IMR-90 (cell line): ENCODE measurements around the gene MTHFD2L. TPM values are rescaled to one million over a fixed set of nuclear protein-coding genes. Genes with fewer than 3 reads are reported as not detected.

Source experiments
- ATAC-seq: fragments of 200-7000 bp; cut with Tn5 transposase; 2 replicates; pipeline ENCODE4 v1.9.1; 2020; ENCODE audit warnings: low read depth, mild to moderate bottlenecking, moderate library complexity
- BruUV-seq: library from RNA; stranded (reverse); fragments of 400-500 nt; replicated peaks from 2 replicates; lab custom pipeline; 2021; lab: Mats Ljungman, UMichigan
- CTCF ChIA-PET: fragments of 300-600 bp; formaldehyde crosslinking; extraction: SDS; loops from one replicate; lab custom pipeline; 2021; ENCODE audit warnings: antibody characterized with exemption; lab: Yijun Ruan, JAX
- POLR2A ChIA-PET: fragments of 300-600 bp; sonication (Branson Sonifier 250); formaldehyde crosslinking; loops from one replicate; lab custom pipeline; 2022; ENCODE audit warnings: antibody characterized with exemption; ENCODE audit not compliant: unreplicated experiment; lab: Charles Lee
- DNase-seq: peaks from one replicate; pipeline ENCODE4 v3.0.0; 2013
- H2AFZ ChIP-seq: replicated peaks from 2 replicates; pipeline ENCODE3; 2013; ENCODE audit warnings: low read length, mild to moderate bottlenecking; ENCODE audit not compliant: poor library complexity
- H2AK5ac ChIP-seq: 2 replicates; pipeline ENCODE4 v1.6.1; 2013; ENCODE audit warnings: low read depth, low read length, inconsistent platforms
- H2AK9ac ChIP-seq: replicated peaks from 2 replicates; pipeline ENCODE3; 2013; ENCODE audit warnings: mild to moderate bottlenecking, low read depth, low read length, moderate library complexity; ENCODE audit not compliant: poor library complexity
- H2BK120ac ChIP-seq: 2 replicates; pipeline ENCODE4 v1.6.1; 2013; ENCODE audit warnings: low read depth, low read length, inconsistent platforms
- H2BK15ac ChIP-seq: 3 replicates; pipeline ENCODE4 v1.6.1; 2013; ENCODE audit warnings: low read depth, low read length, inconsistent platforms
- H2BK20ac ChIP-seq: 2 replicates; pipeline ENCODE4 v1.6.1; 2013; ENCODE audit warnings: low read depth, mild to moderate bottlenecking, inconsistent platforms, low read length, moderate library complexity
- H2BK5ac ChIP-seq: 2 replicates; pipeline ENCODE4 v1.6.1; 2013; ENCODE audit warnings: mild to moderate bottlenecking, low read depth, low read length, inconsistent platforms; ENCODE audit not compliant: poor library complexity, severe bottlenecking
- H3K14ac ChIP-seq: replicated peaks from 2 replicates; pipeline ENCODE4 v1.6.1; 2013; ENCODE audit warnings: low read depth, low read length, inconsistent platforms
- H3K18ac ChIP-seq: 2 replicates; pipeline ENCODE4 v1.6.1; 2013; ENCODE audit warnings: low read depth, low read length, control low read depth
- H3K23ac ChIP-seq: 2 replicates; pipeline ENCODE4 v1.6.1; 2013; ENCODE audit warnings: low read depth, low read length, inconsistent platforms
- H3K27ac ChIP-seq: 2 replicates; pipeline ENCODE4 v1.5.1; 2013; ENCODE audit warnings: mild to moderate bottlenecking, control low read depth, low read length; ENCODE audit not compliant: insufficient read depth
- H3K27me3 ChIP-seq: 2 replicates; pipeline ENCODE4 v1.6.1; 2013; ENCODE audit warnings: low read length; ENCODE audit not compliant: control insufficient read depth, insufficient read depth
- H3K36me3 ChIP-seq: 2 replicates; pipeline ENCODE4 v1.6.1; 2013; ENCODE audit warnings: low read length, mixed read lengths; ENCODE audit not compliant: control insufficient read depth, insufficient read depth
- H3K4ac ChIP-seq: 2 replicates; pipeline ENCODE4 v1.6.1; 2013; ENCODE audit warnings: low read depth, low read length, inconsistent platforms
- H3K4me1 ChIP-seq: 2 replicates; pipeline ENCODE4 v1.6.1; 2013; ENCODE audit warnings: low read length, mixed read lengths; ENCODE audit not compliant: control insufficient read depth, insufficient read depth
- H3K4me2 ChIP-seq: 2 replicates; pipeline ENCODE4 v1.6.1; 2013; ENCODE audit warnings: low read depth, mild to moderate bottlenecking, control low read depth, low read length, moderate library complexity
- H3K4me3 ChIP-seq: 2 replicates; pipeline ENCODE4 v1.5.1; 2013; ENCODE audit warnings: low read depth, mild to moderate bottlenecking, control low read depth, low read length, moderate library complexity; ENCODE audit not compliant: insufficient read depth
- H3K56ac ChIP-seq: 2 replicates; pipeline ENCODE4 v1.6.1; 2013; ENCODE audit warnings: low read length, inconsistent platforms; ENCODE audit not compliant: insufficient read depth; ENCODE audit errors: extremely low read depth
- H3K79me1 ChIP-seq, 2 experiments: 2 replicates each; pipeline ENCODE4 v1.6.1; 2013; ENCODE audit warnings: low read length in 2 of 2, inconsistent platforms in 1 of 2, low read depth in 1 of 2
- H3K9ac ChIP-seq: 2 replicates; pipeline ENCODE4 v1.6.1; 2013; ENCODE audit warnings: low read depth, low read length, control low read depth
- H3K9me1 ChIP-seq: 2 replicates; pipeline ENCODE4 v1.6.1; 2013; ENCODE audit warnings: low read length, inconsistent platforms; ENCODE audit not compliant: insufficient read depth
- H3K9me3 ChIP-seq: 2 replicates; pipeline ENCODE4 v1.6.1; 2013; ENCODE audit warnings: low read length; ENCODE audit not compliant: control insufficient read depth, insufficient read depth
- H4K20me1 ChIP-seq: 2 replicates; pipeline ENCODE4 v1.6.1; 2013; ENCODE audit warnings: low read length, inconsistent platforms; ENCODE audit not compliant: insufficient read depth
- H4K5ac ChIP-seq: 2 replicates; pipeline ENCODE4 v1.6.1; 2013; ENCODE audit warnings: mild to moderate bottlenecking, low read depth, low read length, control low read depth
- H4K8ac ChIP-seq, 2 experiments: 2 replicates each; pipeline ENCODE4 v1.6.1; 2013; ENCODE audit warnings: low read depth in 2 of 2, low read length in 2 of 2, control low read depth in 1 of 2, inconsistent platforms in 1 of 2
- H4K91ac ChIP-seq: 2 replicates; pipeline ENCODE4 v1.6.1; 2013; ENCODE audit warnings: low read depth, low read length, inconsistent platforms; ENCODE audit not compliant: insufficient read depth
- CHD1 ChIP-seq: IDR thresholded peaks from 2 replicates; pipeline ENCODE4 v1.6.1; 2012; ENCODE audit warnings: low read depth, low read length, improper control_type of control experiment
- CTCF ChIP-seq: conservative IDR thresholded peaks from 2 replicates; pipeline ENCODE4 v1.5.1; 2012; ENCODE audit warnings: mild to moderate bottlenecking, low read depth, low read length, improper control_type of control experiment
- FOS ChIP-seq: fragments of 150-350 bp; IDR thresholded peaks from 2 replicates; pipeline ENCODE4 v1.6.1; 2016; ENCODE audit warnings: low read depth, low read length
- MAFK ChIP-seq: IDR thresholded peaks from 2 replicates; pipeline ENCODE4 v1.6.1; 2012; ENCODE audit warnings: low read depth, low read length, improper control_type of control experiment
- MAZ ChIP-seq: IDR thresholded peaks from 2 replicates; pipeline ENCODE4 v1.6.1; 2012; ENCODE audit warnings: low read depth, mild to moderate bottlenecking, low read length, improper control_type of control experiment, moderate library complexity, borderline replicate concordance
- MXI1 ChIP-seq: IDR thresholded peaks from 2 replicates; pipeline ENCODE4 v1.6.1; 2012; ENCODE audit warnings: low read depth, mild to moderate bottlenecking, low read length, moderate library complexity, borderline replicate concordance
- RAD21 ChIP-seq: IDR thresholded peaks from 2 replicates; pipeline ENCODE4 v1.6.1; 2012; ENCODE audit warnings: low read length, improper control_type of control experiment
- RCOR1 ChIP-seq: IDR thresholded peaks from 2 replicates; pipeline ENCODE4 v1.6.1; 2012; ENCODE audit warnings: mild to moderate bottlenecking, low read length, improper control_type of control experiment; ENCODE audit not compliant: insufficient replicate concordance
- RFX5 ChIP-seq: IDR thresholded peaks from 2 replicates; pipeline ENCODE4 v1.8.0; 2012; ENCODE audit warnings: low read depth, mild to moderate bottlenecking, low read length, moderate library complexity
- WGBS, 2 experiments: methylation state at CpG; one replicate each; pipeline versions ENCODE4 v1.1.5 to v1.1.7; 2013; ENCODE audit warnings: missing lambda C conversion rate in 2 of 2; ENCODE audit not compliant: insufficient read length in 1 of 2; ENCODE audit errors: extremely low coverage in 2 of 2; 5-methylcytosine and 5-hydroxymethylcytosine counted together
- dilution Hi-C: fragments of 300-500 bp; cut with HindIII; formaldehyde crosslinking; loops from one replicate; pipeline ENCODE4 v1.14.3; 2018; ENCODE audit warnings: low sequenced_read_pairs; ENCODE audit not compliant: unreplicated experiment
- in situ Hi-C: fragments of 300-500 bp; cut with MboI; formaldehyde crosslinking; loops from 3 replicates; pipeline ENCODE4 v1.14.3; 2019; ENCODE audit warnings: low sequenced_read_pairs, inconsistent platforms, mixed read lengths
- intact Hi-C: fragments of 100-400 bp; cut with micrococcal nuclease; formaldehyde crosslinking; loops from 2 replicates; pipeline ENCODE4 v1.10.0; 2022
- polyA plus RNA-seq, 3 experiments: library from polyadenylated mRNA; depleted of rRNA; stranded (reverse); fragments of >200 nt; gene quantifications; 2 replicates each; pipeline ENCODE4 v1.2.3, GENCODE V29; 2012; ENCODE audit warnings: low replicate concordance in 1 of 3
- total RNA-seq: library from RNA; depleted of rRNA; stranded (reverse); fragments of >200 nt; gene quantifications from 2 replicates; pipeline ENCODE4 v1.2.3, GENCODE V29; 2012

The MTHFD2L gene
- total and polyA plus RNA-seq, 2 of the 4 experiments (the other 2 are of a cell fraction): 2.8 to 4.3 TPM

GRCh38 chr4:74294681-74295080, 136.8 kb downstream of the MTHFD2L start:
- no peak overlapping the region for H3K23ac ChIP-seq
- H3K4me3 ChIP-seq: no peak overlapping the region
- H2AK5ac ChIP-seq: no peak overlapping the region
- H3K27me3 ChIP-seq: no peaks in the 10 kb centered on the region
- H4K20me1 ChIP-seq: no peaks in the 10 kb centered on the region
- DNase-seq (no peak), ATAC-seq (no peak)
- H2BK20ac ChIP-seq: no peak overlapping the region
- no peak overlapping the region for H4K8ac ChIP-seq
- H3K9ac ChIP-seq: no peak overlapping the region
- H3K4me2 ChIP-seq: no peak overlapping the region
- no peak overlapping the region for H3K14ac ChIP-seq
- no peaks in the 10 kb centered on the region for H3K79me1 ChIP-seq
- no peaks in the 10 kb centered on the region for H3K4me1 ChIP-seq
- WGBS, 2 experiments: no CpG with 5 or more reads among the region's 1 CpG
- H3K9me3 ChIP-seq: no peaks in the 10 kb centered on the region
- BruUV-seq: no TSS peak
- dilution Hi-C loops (no loop called here), in situ Hi-C loops (no loop called here), intact Hi-C loops (no loop called here)
- no peak overlapping the region for H2BK120ac ChIP-seq
- H3K4ac ChIP-seq: no peak overlapping the region
- H4K5ac ChIP-seq: no peak overlapping the region
- no peak overlapping the region for H3K18ac ChIP-seq
- H2AFZ ChIP-seq: no peak overlapping the region
- H2AK9ac ChIP-seq: no peak overlapping the region
- H2BK5ac ChIP-seq: no peak overlapping the region
- no peak overlapping the region for H4K91ac ChIP-seq
- H3K36me3 ChIP-seq: no peaks in the 10 kb centered on the region
- H2BK15ac ChIP-seq: no peak overlapping the region
- no peaks in the 10 kb centered on the region for H3K9me1 ChIP-seq
- no peak overlapping the region for H3K27ac ChIP-seq
- H3K56ac ChIP-seq: no peak overlapping the region
- ChIA-PET CTCF (no interaction called here), POLR2A (no interaction called here)
- TF ChIP-seq FOS (no peak), CTCF (no peak), RFX5 (no peak), RAD21 (no peak), CHD1 (no peak), MAZ (no peak), MXI1 (no peak), MAFK (no peak), RCOR1 (no peak)
